Panc1 (cell line): Measurements from ENCODE around the gene ZNF212. TPM values are rescaled to one million over a fixed set of nuclear protein-coding genes. Genes with fewer than 3 reads are reported as not detected.
A peak's percentile ranks its signal among the peaks of the same experiment; 100 is the strongest.
"Not testable (repeated sequence)": the region's sequence is repeated elsewhere in the genome, so short reads cannot be mapped to it uniquely, and the experiment has no call there.

Experiments
- ATAC-seq: fragments of 200-7000 bp; cut with Tn5 transposase; 2 replicates; pipeline ENCODE4 v1.9.1; 2020; ENCODE audit warnings: mild to moderate bottlenecking, moderate library complexity
- BruUV-seq: library from RNA; stranded (reverse); fragments of 400-500 nt; replicated peaks from 2 replicates; lab custom pipeline; 2021; lab: Mats Ljungman, UMichigan
- CTCF ChIA-PET: fragments of 300-600 bp; sonication (Branson Sonifier 250); formaldehyde crosslinking; loops from one replicate; lab custom pipeline; 2022; ENCODE audit warnings: antibody characterized with exemption; lab: Charles Lee
- POLR2A ChIA-PET: fragments of 300-600 bp; sonication (Branson Sonifier 250); formaldehyde crosslinking; loops from one replicate; lab custom pipeline; 2022; ENCODE audit warnings: antibody characterized with exemption; lab: Charles Lee
- DNase-seq: peaks from one replicate; pipeline ENCODE4 v3.0.0-alpha.2; 2010; ENCODE audit warnings: low read depth, low spot score
- H3K27ac ChIP-seq: 2 replicates; pipeline ENCODE4 v1.5.1; 2011; ENCODE audit warnings: mild to moderate bottlenecking, low read length, inconsistent platforms
- H3K27me3 ChIP-seq: fragments of 200-500 bp; sonication (Bioruptor generic); 2 replicates; pipeline ENCODE4 v1.6.0; 2014; ENCODE audit warnings: low read length, inconsistent platforms; ENCODE audit not compliant: control insufficient read depth, insufficient read depth
- H3K36me3 ChIP-seq: fragments of 200-500 bp; sonication (Bioruptor generic); 2 replicates; pipeline ENCODE4 v1.5.1; 2014; ENCODE audit warnings: inconsistent platforms, mild to moderate bottlenecking, low read length, moderate library complexity; ENCODE audit not compliant: control insufficient read depth, insufficient read depth
- H3K4me1 ChIP-seq: 2 replicates; pipeline ENCODE4 v1.5.1; 2011; ENCODE audit warnings: inconsistent platforms, mild to moderate bottlenecking, low read length, moderate library complexity; ENCODE audit not compliant: control insufficient read depth, insufficient read depth
- H3K4me3 ChIP-seq, 2 experiments: 2 replicates each; pipeline ENCODE4 v1.5.1; 2011 to 2012; ENCODE audit warnings: low read depth in 2 of 2, low read length in 2 of 2, mild to moderate bottlenecking in 2 of 2, inconsistent platforms in 1 of 2, moderate library complexity in 1 of 2
- H3K9me3 ChIP-seq: fragments of 200-500 bp; sonication (Bioruptor generic); 2 replicates; pipeline ENCODE4 v1.5.1; 2014; ENCODE audit warnings: low read depth, mild to moderate bottlenecking, inconsistent platforms, low read length, moderate library complexity; ENCODE audit not compliant: control insufficient read depth, insufficient read depth
- POLR2AphosphoS5 ChIP-seq: IDR thresholded peaks from 2 replicates; pipeline ENCODE4 v1.6.1; 2012; ENCODE audit warnings: mild to moderate bottlenecking, low read depth, low read length, moderate library complexity
- SIN3A ChIP-seq: IDR thresholded peaks from 2 replicates; pipeline ENCODE4 v1.6.1; 2012; ENCODE audit warnings: low read depth, mild to moderate bottlenecking, low read length, moderate library complexity, borderline replicate concordance; ENCODE audit not compliant: insufficient read depth
- TCF7L2 ChIP-seq: IDR thresholded peaks from 2 replicates; pipeline ENCODE4 v1.6.1; 2011; ENCODE audit warnings: mild to moderate bottlenecking, low read depth, low read length, inconsistent platforms
- in situ Hi-C: cut with HindIII; loops from 2 replicates; pipeline ENCODE4 v1.10.0; 2016; ENCODE audit warnings: low sequenced_read_pairs, low pct_unique_long_range_greater_than_20kb
- intact Hi-C: fragments of 100-400 bp; cut with micrococcal nuclease; formaldehyde crosslinking; loops from one replicate; pipeline ENCODE4 v1.10.0; 2022; ENCODE audit not compliant: unreplicated experiment
- total RNA-seq: library from RNA; stranded (reverse); gene quantifications from one replicate; pipeline ENCODE4 v1.2.1, GENCODE V29; 2021; ENCODE audit not compliant: unreplicated experiment
- TF ChIP-seq, protein P1 (sequence below): fragments of 450-650 bp; IDR thresholded peaks from 2 replicates; pipeline ENCODE4 v1.5.1; 2017; ENCODE audit warnings: mild to moderate bottlenecking
- TF ChIP-seq, protein P2 (sequence below), 2 experiments: IDR thresholded peaks; 2 replicates each; pipeline ENCODE4 v1.6.1; 2011 to 2012; ENCODE audit warnings: low read depth in 2 of 2, control low read depth in 1 of 2, low read length in 1 of 2, mild to moderate bottlenecking in 1 of 2, moderate library complexity in 1 of 2; ENCODE audit not compliant: insufficient read depth in 1 of 2

Gene ZNF212
- total RNA-seq, 1 experiment from 2014 or later, result 11.3 TPM

DNA sequence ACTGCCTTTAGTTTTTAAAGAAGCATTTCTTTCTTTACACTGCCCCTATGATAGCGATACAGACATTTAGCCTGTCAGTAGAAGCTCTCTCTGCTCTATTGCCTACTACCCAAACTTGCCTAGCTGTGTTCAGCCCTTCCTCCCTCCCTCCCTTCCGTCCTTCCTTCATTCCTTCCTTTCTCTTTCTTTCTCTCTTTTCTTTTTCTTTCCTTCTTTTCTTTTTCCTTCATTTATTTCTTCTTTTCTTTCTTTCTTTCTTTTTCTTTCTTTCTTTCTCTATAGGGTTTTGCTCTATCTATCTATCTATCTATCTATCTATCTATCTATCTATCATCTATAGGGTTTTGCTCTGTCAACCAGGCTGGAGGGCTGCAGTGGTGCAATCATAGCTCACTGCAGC, 7.1 kb upstream of the ZNF212 start:
- no peak overlapping the region for H3K4me3 ChIP-seq
- no peaks in the 10 kb centered on the region for H3K36me3 ChIP-seq
- CTCF ChIA-PET, result interaction anchor here (0.6 kb wide), 1 partner anchor 107 kb away, joined by 4 read pairs; no protein-coding TSS in a partner anchor
- in situ Hi-C loops (no loop called here), intact Hi-C loops (no loop called here)
- POLR2A ChIA-PET, result no interaction called here
- H3K27me3 ChIP-seq, result no peaks in the 10 kb centered on the region
- H3K9me3 ChIP-seq, result no peaks in the 10 kb centered on the region
- H3K4me1 ChIP-seq, result no peaks in the 10 kb centered on the region
- H3K27ac ChIP-seq, result no peak overlapping the region
- TF ChIP-seq POLR2AphosphoS5 (no peak), TCF7L2 (no peak), SIN3A (no peak)
- TF ChIP-seq, protein P1, sequence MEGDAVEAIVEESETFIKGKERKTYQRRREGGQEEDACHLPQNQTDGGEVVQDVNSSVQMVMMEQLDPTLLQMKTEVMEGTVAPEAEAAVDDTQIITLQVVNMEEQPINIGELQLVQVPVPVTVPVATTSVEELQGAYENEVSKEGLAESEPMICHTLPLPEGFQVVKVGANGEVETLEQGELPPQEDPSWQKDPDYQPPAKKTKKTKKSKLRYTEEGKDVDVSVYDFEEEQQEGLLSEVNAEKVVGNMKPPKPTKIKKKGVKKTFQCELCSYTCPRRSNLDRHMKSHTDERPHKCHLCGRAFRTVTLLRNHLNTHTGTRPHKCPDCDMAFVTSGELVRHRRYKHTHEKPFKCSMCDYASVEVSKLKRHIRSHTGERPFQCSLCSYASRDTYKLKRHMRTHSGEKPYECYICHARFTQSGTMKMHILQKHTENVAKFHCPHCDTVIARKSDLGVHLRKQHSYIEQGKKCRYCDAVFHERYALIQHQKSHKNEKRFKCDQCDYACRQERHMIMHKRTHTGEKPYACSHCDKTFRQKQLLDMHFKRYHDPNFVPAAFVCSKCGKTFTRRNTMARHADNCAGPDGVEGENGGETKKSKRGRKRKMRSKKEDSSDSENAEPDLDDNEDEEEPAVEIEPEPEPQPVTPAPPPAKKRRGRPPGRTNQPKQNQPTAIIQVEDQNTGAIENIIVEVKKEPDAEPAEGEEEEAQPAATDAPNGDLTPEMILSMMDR, result no peak
- TF ChIP-seq, protein P2, sequence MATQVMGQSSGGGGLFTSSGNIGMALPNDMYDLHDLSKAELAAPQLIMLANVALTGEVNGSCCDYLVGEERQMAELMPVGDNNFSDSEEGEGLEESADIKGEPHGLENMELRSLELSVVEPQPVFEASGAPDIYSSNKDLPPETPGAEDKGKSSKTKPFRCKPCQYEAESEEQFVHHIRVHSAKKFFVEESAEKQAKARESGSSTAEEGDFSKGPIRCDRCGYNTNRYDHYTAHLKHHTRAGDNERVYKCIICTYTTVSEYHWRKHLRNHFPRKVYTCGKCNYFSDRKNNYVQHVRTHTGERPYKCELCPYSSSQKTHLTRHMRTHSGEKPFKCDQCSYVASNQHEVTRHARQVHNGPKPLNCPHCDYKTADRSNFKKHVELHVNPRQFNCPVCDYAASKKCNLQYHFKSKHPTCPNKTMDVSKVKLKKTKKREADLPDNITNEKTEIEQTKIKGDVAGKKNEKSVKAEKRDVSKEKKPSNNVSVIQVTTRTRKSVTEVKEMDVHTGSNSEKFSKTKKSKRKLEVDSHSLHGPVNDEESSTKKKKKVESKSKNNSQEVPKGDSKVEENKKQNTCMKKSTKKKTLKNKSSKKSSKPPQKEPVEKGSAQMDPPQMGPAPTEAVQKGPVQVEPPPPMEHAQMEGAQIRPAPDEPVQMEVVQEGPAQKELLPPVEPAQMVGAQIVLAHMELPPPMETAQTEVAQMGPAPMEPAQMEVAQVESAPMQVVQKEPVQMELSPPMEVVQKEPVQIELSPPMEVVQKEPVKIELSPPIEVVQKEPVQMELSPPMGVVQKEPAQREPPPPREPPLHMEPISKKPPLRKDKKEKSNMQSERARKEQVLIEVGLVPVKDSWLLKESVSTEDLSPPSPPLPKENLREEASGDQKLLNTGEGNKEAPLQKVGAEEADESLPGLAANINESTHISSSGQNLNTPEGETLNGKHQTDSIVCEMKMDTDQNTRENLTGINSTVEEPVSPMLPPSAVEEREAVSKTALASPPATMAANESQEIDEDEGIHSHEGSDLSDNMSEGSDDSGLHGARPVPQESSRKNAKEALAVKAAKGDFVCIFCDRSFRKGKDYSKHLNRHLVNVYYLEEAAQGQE (IDR thresholded peaks at IDR 0.05; ENCODE audit: insufficient read depth in 1 of 2, low read depth in 2 of 2, low read length in 1 of 2), result no peak
- DNase-seq (no peak), ATAC-seq (no peak)
- BruUV-seq, result no TSS peak

DNA sequence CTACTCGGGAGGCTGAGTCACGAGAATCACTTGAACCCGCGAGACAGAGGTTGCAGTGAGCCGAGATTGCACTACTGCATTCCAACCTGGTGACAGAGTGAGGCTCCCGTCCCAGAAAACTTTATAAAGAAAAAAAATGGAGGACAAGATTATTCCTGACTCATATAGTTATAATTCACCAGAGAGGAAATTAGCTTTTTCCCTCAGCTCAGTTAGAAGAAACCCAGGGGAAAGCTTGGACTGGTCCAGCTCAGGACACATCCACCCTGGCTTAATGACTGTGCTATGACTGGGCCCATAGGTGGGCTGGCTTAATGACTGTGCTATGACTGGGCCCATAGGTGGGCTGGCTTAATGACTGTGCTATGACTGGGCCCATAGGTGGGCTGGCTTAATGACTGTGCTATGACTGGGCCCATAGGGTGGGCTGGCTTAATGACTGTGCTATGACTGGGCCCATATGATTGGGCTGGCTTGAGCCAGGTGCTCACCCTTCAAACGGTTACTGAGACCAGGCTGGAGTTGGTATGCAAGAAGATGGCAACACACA, 5.7 kb upstream of the ZNF212 start:
- BruUV-seq, intact Hi-C loops, H3K4me1 ChIP-seq, in situ Hi-C loops, H3K27ac ChIP-seq, H3K9me3 ChIP-seq, H3K36me3 ChIP-seq, H3K27me3 ChIP-seq, ATAC-seq, H3K4me3 ChIP-seq, POLR2A ChIA-PET, CTCF ChIA-PET: not testable (repeated sequence)
- DNase-seq, result peak; percentile 39

DNA sequence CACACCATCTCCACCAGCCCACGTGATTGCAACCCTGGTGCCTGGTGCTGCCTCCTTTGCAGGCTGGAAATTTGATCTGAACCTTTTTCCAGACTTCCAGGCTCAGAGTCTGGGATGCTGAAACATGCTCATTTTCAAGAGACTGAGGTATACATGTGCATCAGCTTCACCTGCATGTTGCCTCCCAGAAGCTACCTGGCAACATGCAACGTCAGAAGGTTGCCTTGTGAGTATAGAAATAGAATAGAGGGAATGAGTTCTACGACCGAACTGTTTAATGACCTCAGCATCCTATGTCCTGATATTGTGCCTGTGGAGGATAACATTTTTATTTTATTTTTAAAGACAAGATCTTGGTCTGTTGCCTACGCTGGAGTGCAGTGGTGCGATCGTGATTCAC, 1.9 kb upstream of the ZNF212 start:
- Histone ChIP-seq H3K4me1 (no peaks in the 10 kb centered on the region), H3K27ac (no peak overlapping the region), H3K9me3 (peaks cover 4% of the 10 kb centered on the region), H3K36me3 (no peaks in the 10 kb centered on the region; the same call in 1 of the 2 replicates), H3K27me3 (no peaks in the 10 kb centered on the region; the same call in 1 of the 2 replicates), H3K4me3 (no peak overlapping the region)
- TF ChIP-seq, protein P1, result no peak
- no peak for TF ChIP-seq TCF7L2
- no peak for TF ChIP-seq POLR2AphosphoS5
- no peak for TF ChIP-seq SIN3A
- TF ChIP-seq, protein P2 (IDR thresholded peaks at IDR 0.05; ENCODE audit: insufficient read depth in 1 of 2, low read depth in 2 of 2, low read length in 1 of 2), result no peak
- POLR2A ChIA-PET, result interaction anchor here (0.6 kb wide), 1 partner anchor 14 kb away, joined by 9 read pairs; no protein-coding TSS in a partner anchor
- CTCF ChIA-PET, result no interaction called here
- in situ Hi-C loops, result no loop called here
- no TSS peak for BruUV-seq
- intact Hi-C loops, result no loop called here
- ATAC-seq (no peak), DNase-seq (no peak)
